GM12874 (cell line): ENCODE data around the gene SPRED2.

ENCODE experiments used
- TF ChIP-seq, protein P1 (sequence below): IDR thresholded peaks from 2 replicates; pipeline ENCODE4 v1.5.1; 2011; ENCODE audit warnings: low read depth, mild to moderate bottlenecking, control low read depth, low read length, moderate library complexity; ENCODE audit not compliant: insufficient read depth

Gene SPRED2

DNA sequence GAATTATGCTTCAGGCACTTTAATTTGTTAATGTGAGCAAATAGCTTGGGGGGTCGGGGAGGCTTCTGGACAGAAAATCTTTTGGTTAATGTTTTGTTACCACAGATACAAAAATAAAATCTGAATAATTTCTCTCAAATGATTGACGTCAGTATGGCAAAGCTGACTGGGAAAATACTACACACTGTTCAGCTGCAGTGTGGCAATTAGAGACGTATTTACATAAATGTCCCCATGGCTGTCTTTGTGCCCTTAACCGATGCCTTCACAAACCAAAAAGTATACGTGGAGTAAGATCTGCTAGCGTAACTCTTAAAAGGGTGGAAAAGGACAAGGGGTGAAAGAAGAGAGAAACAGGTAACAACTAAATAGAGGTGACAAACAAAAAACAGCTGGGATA, 121.3 kb downstream of the SPRED2 start:
- TF ChIP-seq, protein P1, sequence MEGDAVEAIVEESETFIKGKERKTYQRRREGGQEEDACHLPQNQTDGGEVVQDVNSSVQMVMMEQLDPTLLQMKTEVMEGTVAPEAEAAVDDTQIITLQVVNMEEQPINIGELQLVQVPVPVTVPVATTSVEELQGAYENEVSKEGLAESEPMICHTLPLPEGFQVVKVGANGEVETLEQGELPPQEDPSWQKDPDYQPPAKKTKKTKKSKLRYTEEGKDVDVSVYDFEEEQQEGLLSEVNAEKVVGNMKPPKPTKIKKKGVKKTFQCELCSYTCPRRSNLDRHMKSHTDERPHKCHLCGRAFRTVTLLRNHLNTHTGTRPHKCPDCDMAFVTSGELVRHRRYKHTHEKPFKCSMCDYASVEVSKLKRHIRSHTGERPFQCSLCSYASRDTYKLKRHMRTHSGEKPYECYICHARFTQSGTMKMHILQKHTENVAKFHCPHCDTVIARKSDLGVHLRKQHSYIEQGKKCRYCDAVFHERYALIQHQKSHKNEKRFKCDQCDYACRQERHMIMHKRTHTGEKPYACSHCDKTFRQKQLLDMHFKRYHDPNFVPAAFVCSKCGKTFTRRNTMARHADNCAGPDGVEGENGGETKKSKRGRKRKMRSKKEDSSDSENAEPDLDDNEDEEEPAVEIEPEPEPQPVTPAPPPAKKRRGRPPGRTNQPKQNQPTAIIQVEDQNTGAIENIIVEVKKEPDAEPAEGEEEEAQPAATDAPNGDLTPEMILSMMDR, result no peak

DNA sequence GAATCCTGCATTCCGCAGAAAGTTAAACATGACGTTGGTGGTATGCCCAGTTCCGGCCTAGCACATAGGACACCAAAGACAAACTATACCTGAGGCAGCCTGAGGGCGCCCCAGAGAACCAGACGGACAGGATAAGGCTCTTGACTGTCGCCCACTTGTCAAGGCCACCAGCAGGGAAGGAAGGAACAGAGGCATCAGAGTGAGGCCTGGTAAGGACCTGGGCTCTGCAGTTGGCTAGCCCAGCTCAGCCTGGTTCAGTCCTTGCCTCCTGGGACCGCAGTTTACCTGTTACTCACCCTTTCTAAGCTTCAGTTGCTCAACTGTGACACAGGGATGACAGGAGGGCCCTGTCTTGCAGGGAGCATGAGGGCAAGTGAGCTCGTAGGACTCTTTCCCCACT, 122.7 kb downstream of the SPRED2 start:
- TF ChIP-seq, protein P1, result no peak

DNA sequence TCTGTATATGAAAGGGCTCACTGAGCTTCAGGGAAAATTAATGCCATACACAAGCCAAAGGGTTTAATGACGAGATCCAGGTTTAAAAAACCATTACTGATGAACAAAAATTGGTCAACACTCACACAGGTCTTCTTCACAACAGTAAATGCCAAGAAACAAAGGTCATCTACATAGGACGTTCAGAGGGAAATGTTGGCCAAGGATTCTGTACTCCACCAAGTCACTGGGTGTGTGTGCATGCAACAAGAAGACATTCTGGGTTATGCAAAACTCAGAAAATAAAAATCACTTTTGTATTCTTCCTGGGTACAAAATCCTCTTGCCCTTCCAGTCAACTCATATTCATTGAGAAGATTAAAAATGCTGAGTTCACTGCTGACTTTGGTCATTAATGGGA, 126.5 kb downstream of the SPRED2 start:
- TF ChIP-seq, protein P1, result no peak

DNA sequence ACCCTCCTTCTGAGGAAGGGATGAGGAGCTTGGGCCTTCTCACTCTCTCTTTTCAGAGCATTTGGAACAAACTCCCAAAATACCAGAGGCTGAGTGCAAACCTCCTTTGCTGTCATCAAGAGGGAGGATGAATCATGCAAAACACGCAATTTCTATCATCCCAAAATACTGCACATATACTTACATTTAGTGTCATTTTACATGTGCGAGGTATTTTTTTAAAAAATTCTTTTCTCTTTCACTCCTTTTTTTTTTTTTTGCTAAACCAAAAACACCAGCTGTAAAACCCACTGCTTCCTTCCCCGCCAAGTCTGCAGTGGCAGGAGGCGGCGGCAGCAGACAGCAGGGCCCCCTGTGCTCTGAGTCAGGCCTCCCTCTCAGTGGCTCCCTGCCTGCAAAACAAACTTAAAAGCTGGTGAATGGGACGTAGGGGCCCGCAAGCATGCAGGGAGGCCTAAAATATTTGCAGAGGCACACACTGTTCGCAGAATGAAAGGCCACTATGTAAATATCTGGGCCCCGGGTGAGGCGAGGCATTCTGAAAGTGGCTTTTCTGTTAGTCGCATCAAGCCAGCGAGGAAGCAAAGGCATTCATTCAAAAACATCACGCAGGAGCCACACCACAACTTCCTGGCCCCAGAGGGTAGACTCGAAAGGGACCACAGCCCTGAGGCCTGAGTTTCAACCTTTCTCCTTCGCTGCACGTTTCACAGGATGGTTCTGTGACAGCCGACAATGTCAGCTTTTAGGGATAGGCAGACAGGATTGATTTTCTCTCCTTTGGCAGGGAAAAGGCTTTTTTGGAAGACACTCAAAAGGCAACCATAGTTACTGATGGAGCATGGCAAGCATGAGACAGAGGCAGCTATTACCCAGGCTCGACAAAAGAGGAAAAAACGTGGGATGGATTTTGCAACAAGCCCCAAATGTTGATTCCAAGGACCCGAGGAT, 131.4 kb downstream of the SPRED2 start:
- TF ChIP-seq, protein P1, result no peak

GRCh38 chr2:65300134-65300760, 132.2 kb downstream of the SPRED2 start:
- TF ChIP-seq, protein P1, result no peak

DNA sequence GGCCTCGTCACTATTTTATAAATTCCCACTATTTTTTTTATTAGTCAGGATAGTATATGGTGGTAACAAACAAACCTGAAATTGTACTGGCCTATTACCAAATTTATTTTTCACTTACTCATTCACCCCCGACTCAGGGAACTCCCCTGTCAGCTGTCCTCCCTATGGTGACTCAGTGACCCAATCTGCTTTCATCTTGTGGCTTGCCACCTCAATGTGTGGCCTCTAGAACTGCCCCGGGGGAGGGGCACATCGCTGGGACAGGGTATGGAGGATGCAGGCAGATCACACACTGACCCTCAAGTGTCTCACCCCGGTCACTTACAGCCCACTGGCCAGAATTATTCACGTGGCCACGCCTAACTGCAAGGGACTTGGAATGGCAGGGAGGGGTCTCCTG, 133.2 kb downstream of the SPRED2 start:
- TF ChIP-seq, protein P1, result no peak

- TF ChIP-seq, protein P1, result no peak
Measured at GRCh38 chr2:65298089-65298488, 134.3 kb downstream of the SPRED2 start.
